OCI-LY3 (cell line): Measurements from ENCODE around the gene KCTD2.
"Not testable (repeated sequence)": the region's sequence is repeated elsewhere in the genome, so short reads cannot be mapped to it uniquely, and the experiment has no call there.

Source experiments
- EZH2phosphoT487 ChIP-seq: fragments of 200-600 bp; shearing (Covaris generic); IDR thresholded peaks from 2 replicates; pipeline ENCODE4 v1.6.1; 2018; ENCODE audit warnings: antibody characterized with exemption, mixed run types, low read depth
- TF ChIP-seq, protein P1 (sequence below): fragments of 200-600, 300-600 bp; sonication (generic); IDR thresholded peaks from 2 replicates; pipeline ENCODE4 v1.5.1; 2014; ENCODE audit warnings: antibody characterized with exemption, low read length, low read depth

GRCh38 chr17:75045946-75046406 is 1.0 kb upstream of the KCTD2 start:
- TF ChIP-seq, protein P1, sequence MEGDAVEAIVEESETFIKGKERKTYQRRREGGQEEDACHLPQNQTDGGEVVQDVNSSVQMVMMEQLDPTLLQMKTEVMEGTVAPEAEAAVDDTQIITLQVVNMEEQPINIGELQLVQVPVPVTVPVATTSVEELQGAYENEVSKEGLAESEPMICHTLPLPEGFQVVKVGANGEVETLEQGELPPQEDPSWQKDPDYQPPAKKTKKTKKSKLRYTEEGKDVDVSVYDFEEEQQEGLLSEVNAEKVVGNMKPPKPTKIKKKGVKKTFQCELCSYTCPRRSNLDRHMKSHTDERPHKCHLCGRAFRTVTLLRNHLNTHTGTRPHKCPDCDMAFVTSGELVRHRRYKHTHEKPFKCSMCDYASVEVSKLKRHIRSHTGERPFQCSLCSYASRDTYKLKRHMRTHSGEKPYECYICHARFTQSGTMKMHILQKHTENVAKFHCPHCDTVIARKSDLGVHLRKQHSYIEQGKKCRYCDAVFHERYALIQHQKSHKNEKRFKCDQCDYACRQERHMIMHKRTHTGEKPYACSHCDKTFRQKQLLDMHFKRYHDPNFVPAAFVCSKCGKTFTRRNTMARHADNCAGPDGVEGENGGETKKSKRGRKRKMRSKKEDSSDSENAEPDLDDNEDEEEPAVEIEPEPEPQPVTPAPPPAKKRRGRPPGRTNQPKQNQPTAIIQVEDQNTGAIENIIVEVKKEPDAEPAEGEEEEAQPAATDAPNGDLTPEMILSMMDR: not testable (repeated sequence)
- TF ChIP-seq EZH2phosphoT487: not testable (repeated sequence)
